Measurements from ENCODE around the gene ZNF783.
A peak's percentile ranks its signal among the peaks of the same experiment; 100 is the strongest.

GRCh38 chr7:149239345-149240143 lies 22.5 kb upstream of the ZNF783 start, which contains the start of gene ZNF212:
- TF ChIP-seq CTCF (IDR thresholded peaks at IDR 0.05; ENCODE audit: low read depth, low read length, poor library complexity, severe bottlenecking), result peak; percentile 98
- no peak for TF ChIP-seq EZH2phosphoT487 (IDR thresholded peaks at IDR 0.05; ENCODE audit: borderline replicate concordance, low read length)
